Mesodermal cell (in vitro differentiated cells): Measurements from ENCODE around the gene SFXN4.
"Not testable (repeated sequence)": the region's sequence is repeated elsewhere in the genome, so short reads cannot be mapped to it uniquely, and the experiment has no call there.

ENCODE experiments used
- H3K27ac ChIP-seq: 2 replicates; pipeline ENCODE4 v1.7.0; 2013; ENCODE audit warnings: mild to moderate bottlenecking, low read depth, low read length, moderate library complexity; ENCODE audit not compliant: severe bottlenecking
- H3K36me3 ChIP-seq: 2 replicates; pipeline ENCODE4 v1.7.1; 2013; ENCODE audit warnings: mild to moderate bottlenecking, low read length, moderate library complexity; ENCODE audit not compliant: control insufficient read depth, insufficient read depth
- H3K4me1 ChIP-seq: one replicate; pipeline ENCODE4 v1.7.1; 2013; ENCODE audit warnings: mild to moderate bottlenecking, low read length; ENCODE audit not compliant: insufficient read depth, control insufficient read depth, poor library complexity, severe bottlenecking
- H3K4me3 ChIP-seq: 2 replicates; pipeline ENCODE4 v1.7.0; 2013; ENCODE audit warnings: low read length, control low read depth, mild to moderate bottlenecking; ENCODE audit not compliant: insufficient read depth, poor library complexity, severe bottlenecking; ENCODE audit errors: extremely low read depth
- H3K9me3 ChIP-seq: 2 replicates; pipeline ENCODE4 v1.7.1; 2013; ENCODE audit warnings: mild to moderate bottlenecking, low read length, moderate library complexity; ENCODE audit not compliant: control insufficient read depth
- WGBS, 2 experiments: methylation state at CpG; one replicate each; pipeline ENCODE4 v1.1.5; 2013; ENCODE audit warnings: missing lambda C conversion rate in 2 of 2; ENCODE audit not compliant: insufficient coverage in 2 of 2; 5-methylcytosine and 5-hydroxymethylcytosine counted together

Gene SFXN4

DNA sequence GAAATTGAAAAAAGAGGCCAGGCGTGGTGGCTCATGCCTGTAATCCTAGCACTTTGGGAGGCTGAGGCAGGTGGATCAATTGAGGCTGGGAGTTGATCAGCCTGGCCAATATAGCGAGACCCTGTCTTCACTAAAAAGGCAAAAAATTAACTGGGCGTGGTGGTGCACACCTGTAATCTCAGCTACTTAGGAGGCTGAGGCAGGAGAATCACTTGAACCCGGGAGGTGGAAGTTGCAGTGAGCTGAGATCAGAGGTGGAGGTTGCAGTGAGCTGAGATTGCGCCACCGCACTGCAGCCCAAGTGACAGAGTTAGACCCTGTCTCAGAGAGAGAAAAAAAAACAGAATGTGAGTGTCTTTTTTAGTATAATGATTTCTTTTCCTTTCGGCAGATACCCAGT lies 59.6 kb downstream of the SFXN4 start:
- not testable (repeated sequence) for H3K9me3 ChIP-seq, H3K4me3 ChIP-seq
- 96 to 97% methylated on average over 6 of the region's 7 CpGs for WGBS, 2 experiments

DNA sequence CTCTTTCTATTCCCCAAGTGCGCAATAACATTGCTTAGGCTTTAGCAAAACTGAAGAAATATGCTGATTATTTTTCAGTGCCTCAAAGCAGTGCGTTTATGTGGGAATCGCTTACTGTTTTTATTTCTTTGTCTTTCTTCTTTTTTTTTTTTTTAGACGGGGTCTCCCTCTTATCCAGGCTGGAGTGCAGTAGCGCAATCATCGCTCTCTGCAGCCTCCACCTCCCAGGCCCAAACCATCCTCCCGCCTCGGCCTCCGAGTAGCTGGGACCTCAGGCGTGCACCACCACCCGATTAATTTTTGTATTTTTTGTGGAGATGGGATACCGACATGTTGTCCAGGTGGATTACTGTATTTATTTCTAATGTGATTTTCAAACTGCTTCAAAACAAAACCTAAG lies 60.4 kb downstream of the SFXN4 start:
- H3K27ac ChIP-seq = no peak overlapping the region
- H3K36me3 ChIP-seq = peaks cover 44% of the 10 kb centered on the region
- H3K4me3 ChIP-seq = peak overlapping the region; percentile 68
- H3K4me1 ChIP-seq = peaks cover 11% of the 10 kb centered on the region
- WGBS, 2 experiments = 80 to 100% methylated on average over 1 to 4 of the region's 12 CpGs
- H3K9me3 ChIP-seq = no peaks in the 10 kb centered on the region

More for the DNA sequence above, 59.6 kb downstream of the SFXN4 start:
- not testable (repeated sequence) for H3K27ac ChIP-seq, H3K4me1 ChIP-seq
- peaks cover 51% of the 10 kb centered on the region for H3K36me3 ChIP-seq

- Histone ChIP-seq H3K9me3 (no peaks in the 10 kb centered on the region), H3K36me3 (peaks cover 38% of the 10 kb centered on the region), H3K4me1 (peaks cover 11% of the 10 kb centered on the region), H3K27ac (no peak overlapping the region), H3K4me3 (peak overlapping the region; percentile 68)
- 1% methylated on average over 13 to 15 of the region's 22 CpGs for WGBS, 2 experiments
Measured at GRCh38 chr10:119104654-119105015, 60.9 kb downstream of the SFXN4 start.

GRCh38 chr10:119103903-119104653 lies 61.4 kb downstream of the SFXN4 start, which contains the start of gene DENND10:
Gene DENND10, plus strand, starts transcription at chr10:119104113. Its CDS starts 30 bp downstream, at chr10:119104143.
- Histone ChIP-seq H3K36me3 (peaks cover 33% of the 10 kb centered on the region), H3K4me1 (peaks cover 11% of the 10 kb centered on the region), H3K4me3 (peak within 1 kb of the TSS; percentile 68), H3K27ac (peak within 1 kb of the TSS; percentile 36), H3K9me3 (no peaks in the 10 kb centered on the region)
- WGBS, 2 experiments = 0% methylated on average over 52 to 67 of the region's 91 CpGs

GRCh38 chr10:119103241-119103902 lies 62.1 kb downstream of the SFXN4 start:
- Histone ChIP-seq H3K27ac (no peak overlapping the region), H3K4me1 (peaks cover 11% of the 10 kb centered on the region), H3K4me3 (no peak overlapping the region), H3K36me3 (peaks cover 26% of the 10 kb centered on the region), H3K9me3 (no peaks in the 10 kb centered on the region)
- 62 to 74% methylated on average over 8 to 11 of the region's 12 CpGs for WGBS, 2 experiments

GRCh38 chr10:119101366-119102098 lies 64.0 kb downstream of the SFXN4 start:
- Histone ChIP-seq H3K4me1 (peaks cover 11% of the 10 kb centered on the region), H3K36me3 (peaks cover 14% of the 10 kb centered on the region), H3K27ac (no peak overlapping the region), H3K9me3 (no peaks in the 10 kb centered on the region), H3K4me3 (no peak overlapping the region)
- WGBS, 2 experiments = 91 to 92% methylated on average over 6 to 7 of the region's 10 CpGs

- Histone ChIP-seq H3K36me3 (peaks cover 6% of the 10 kb centered on the region), H3K4me1 (peaks cover 11% of the 10 kb centered on the region), H3K4me3 (no peak overlapping the region), H3K27ac (no peak overlapping the region), H3K9me3 (no peaks in the 10 kb centered on the region)
- WGBS, 2 experiments = 92 to 100% methylated on average over 2 to 3 of the region's 3 CpGs
Measured at GRCh38 chr10:119100434-119101238, 64.9 kb downstream of the SFXN4 start.

DNA sequence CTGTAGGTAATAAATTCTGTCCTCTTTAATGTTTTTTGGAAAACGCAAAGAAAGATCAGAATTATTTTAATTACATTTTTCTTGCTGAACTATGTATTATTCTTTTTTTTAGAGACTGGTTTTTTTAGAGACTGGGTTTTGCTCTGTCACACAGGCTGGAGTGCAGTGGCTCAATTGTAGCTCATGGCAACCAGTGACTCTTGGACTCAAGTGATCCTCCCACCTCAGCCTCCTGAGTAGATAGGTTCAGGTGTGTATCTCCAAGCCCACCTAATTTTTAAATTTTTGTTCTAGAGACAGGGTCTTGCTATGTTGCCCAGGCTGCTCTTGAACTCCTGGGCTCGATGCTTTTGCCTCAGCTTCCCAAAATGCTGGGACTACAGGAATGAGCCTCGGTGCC lies 66.9 kb downstream of the SFXN4 start:
- H3K27ac ChIP-seq = no peak overlapping the region
- WGBS, 2 experiments = 86 to 93% methylated on average over 2 of the region's 3 CpGs
- no peaks in the 10 kb centered on the region for H3K36me3 ChIP-seq
- no peaks in the 10 kb centered on the region for H3K9me3 ChIP-seq
- peaks cover 11% of the 10 kb centered on the region for H3K4me1 ChIP-seq
- no peak overlapping the region for H3K4me3 ChIP-seq

GRCh38 chr10:119096641-119097415 lies 68.7 kb downstream of the SFXN4 start:
- H3K36me3 ChIP-seq, H3K9me3 ChIP-seq, H3K4me3 ChIP-seq, H3K27ac ChIP-seq: not testable (repeated sequence)
- peaks cover 12% of the 10 kb centered on the region for H3K4me1 ChIP-seq
- 85 to 96% methylated on average over 2 to 9 of the region's 12 CpGs for WGBS, 2 experiments
